Tibial nerve (tissue), 4 donors: Measurements from ENCODE around the gene STIM2. TPM values are rescaled to one million over a fixed set of nuclear protein-coding genes. Genes with fewer than 3 reads are reported as not detected.

Source experiments
- DNase-seq, 2 donors: peaks; one replicate each; pipeline ENCODE4 v3.0.0-alpha.2; 2019; ENCODE audit warnings: low spot score in 2 of 2
- H3K27ac ChIP-seq, 4 donors: fragments of 200-600 bp; sonication (generic) in 3 of 4; one replicate each; pipeline ENCODE4 v1.5.1; 2017 to 2019; ENCODE audit warnings: mild to moderate bottlenecking in 1 of 4
- H3K27me3 ChIP-seq, 2 donors: fragments of 200-600 bp; sonication (generic) in 1 of 2; one replicate each; pipeline versions ENCODE4 v1.5.1 to v1.6.0; 2017 to 2019
- H3K36me3 ChIP-seq, 3 donors: fragments of 200-600 bp; sonication (generic); one replicate each; pipeline ENCODE4 v1.5.1; 2018 to 2019
- H3K4me1 ChIP-seq, 4 donors: fragments of 200-600 bp; sonication (generic) in 3 of 4; one replicate each; pipeline ENCODE4 v1.5.1; 2017 to 2019
- H3K4me3 ChIP-seq, 4 donors: fragments of 200-600 bp; sonication (generic) in 3 of 4; one replicate each; pipeline ENCODE4 v1.5.1; 2017 to 2019; ENCODE audit warnings: mild to moderate bottlenecking in 1 of 4, moderate library complexity in 1 of 4
- H3K9me3 ChIP-seq, 4 donors: fragments of 200-600 bp; sonication (generic) in 3 of 4; one replicate each; pipeline ENCODE4 v1.5.1; 2017 to 2019
- EP300 ChIP-seq, 2 donors: sonication (generic); formaldehyde crosslinking; IDR thresholded peaks; one replicate each; pipeline ENCODE4 v1.6.1; 2017; ENCODE audit warnings: antibody characterized with exemption in 2 of 2, mild to moderate bottlenecking in 1 of 2
- POLR2A ChIP-seq, 2 donors: fragments of 450-650 bp; IDR thresholded peaks; one replicate each; pipeline ENCODE4 v1.6.1; 2017; ENCODE audit warnings: antibody characterized with exemption in 2 of 2, mild to moderate bottlenecking in 2 of 2, moderate library complexity in 2 of 2
- WGBS, 2 donors: methylation state at CpG; one replicate each; pipeline ENCODE4 v1.1.5; 2018; 5-methylcytosine and 5-hydroxymethylcytosine counted together
- total RNA-seq, 4 donors: library from RNA; depleted of rRNA; stranded (reverse); fragments of >200 nt; gene quantifications; one replicate each; pipeline ENCODE4 v1.1.0, GENCODE V29; 2016
- TF ChIP-seq, protein P1 (sequence below), 5 experiments: fragments of 200-600 bp in 3 of 5; fragments of 450-650 bp in 2 of 5; sonication (generic) in 3 of 5; IDR thresholded peaks; one replicate each; pipeline ENCODE4 v1.5.1; 2016 to 2019; ENCODE audit warnings: antibody characterized with exemption in 5 of 5, mild to moderate bottlenecking in 3 of 5, moderate library complexity in 2 of 5

Gene STIM2
- total RNA-seq, 4 donors from 2014 or later = 20.1 to 26.2 (median 21.8) TPM

DNA sequence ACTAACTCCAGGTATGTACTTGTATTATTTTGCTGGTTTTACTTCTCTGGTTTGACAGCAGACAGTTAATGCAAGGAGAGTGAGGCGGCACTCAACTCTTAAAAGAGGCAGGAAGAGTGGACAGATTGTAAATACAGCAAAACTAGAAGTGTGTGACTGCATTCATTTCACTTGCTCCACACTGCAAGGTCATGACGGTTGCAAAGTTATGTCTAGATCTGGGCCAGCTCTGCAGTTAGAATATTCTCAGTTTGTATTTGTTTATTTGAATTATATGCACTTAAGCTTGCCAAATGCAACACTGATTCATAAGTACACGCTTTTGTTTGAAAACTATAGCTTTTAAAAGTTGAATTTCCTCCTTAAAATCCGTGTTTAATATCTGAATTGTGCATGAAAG is 148.9 kb downstream of the STIM2 start:
- Histone ChIP-seq H3K27me3 (no peaks in the 10 kb centered on the region), H3K4me3 (no peak overlapping the region), H3K9me3 (no peaks in the 10 kb centered on the region), H3K4me1 (peaks cover 0 to 49% (median 0%) of the 10 kb centered on the region in 4 donors), H3K27ac (no peak overlapping the region), H3K36me3 (no peaks in the 10 kb centered on the region)
- no peak for DNase-seq
- WGBS, 2 donors = 34% methylated on average over 4 of the region's 4 CpGs
- TF ChIP-seq EP300 (IDR thresholded peaks at IDR 0.05) (no peak), POLR2A (IDR thresholded peaks at IDR 0.05) (no peak)
- TF ChIP-seq, protein P1, sequence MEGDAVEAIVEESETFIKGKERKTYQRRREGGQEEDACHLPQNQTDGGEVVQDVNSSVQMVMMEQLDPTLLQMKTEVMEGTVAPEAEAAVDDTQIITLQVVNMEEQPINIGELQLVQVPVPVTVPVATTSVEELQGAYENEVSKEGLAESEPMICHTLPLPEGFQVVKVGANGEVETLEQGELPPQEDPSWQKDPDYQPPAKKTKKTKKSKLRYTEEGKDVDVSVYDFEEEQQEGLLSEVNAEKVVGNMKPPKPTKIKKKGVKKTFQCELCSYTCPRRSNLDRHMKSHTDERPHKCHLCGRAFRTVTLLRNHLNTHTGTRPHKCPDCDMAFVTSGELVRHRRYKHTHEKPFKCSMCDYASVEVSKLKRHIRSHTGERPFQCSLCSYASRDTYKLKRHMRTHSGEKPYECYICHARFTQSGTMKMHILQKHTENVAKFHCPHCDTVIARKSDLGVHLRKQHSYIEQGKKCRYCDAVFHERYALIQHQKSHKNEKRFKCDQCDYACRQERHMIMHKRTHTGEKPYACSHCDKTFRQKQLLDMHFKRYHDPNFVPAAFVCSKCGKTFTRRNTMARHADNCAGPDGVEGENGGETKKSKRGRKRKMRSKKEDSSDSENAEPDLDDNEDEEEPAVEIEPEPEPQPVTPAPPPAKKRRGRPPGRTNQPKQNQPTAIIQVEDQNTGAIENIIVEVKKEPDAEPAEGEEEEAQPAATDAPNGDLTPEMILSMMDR (IDR thresholded peaks at IDR 0.05) = no peak

DNA sequence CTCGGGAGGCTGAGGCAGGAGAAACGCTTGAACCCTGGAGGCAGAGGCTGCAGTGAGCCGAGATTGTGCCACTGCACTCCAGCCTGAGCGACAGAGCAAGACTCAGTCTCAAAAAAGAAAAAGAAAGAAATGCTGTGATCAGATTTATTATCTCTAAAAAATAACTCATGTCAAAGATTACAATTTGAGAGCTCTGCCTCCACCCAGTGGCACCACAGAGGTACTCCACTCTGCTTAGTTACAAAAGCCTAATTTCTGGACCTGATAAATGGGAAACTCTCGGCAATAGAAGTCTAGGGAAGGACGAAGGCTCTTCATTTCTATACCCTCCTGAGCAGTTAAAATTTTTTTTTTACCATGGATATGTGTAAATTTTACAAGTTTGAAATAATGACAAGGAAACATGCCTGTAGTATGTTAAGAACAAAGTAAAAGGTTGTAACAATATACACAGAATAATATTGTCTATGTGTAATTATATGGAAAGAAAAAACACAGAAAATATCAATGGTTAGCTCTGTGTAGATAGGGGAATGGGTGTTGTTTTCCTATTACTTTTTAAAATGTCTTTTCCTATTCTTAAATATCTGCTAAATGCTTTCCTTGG is 149.8 kb downstream of the STIM2 start:
- H3K27me3 ChIP-seq = no peaks in the 10 kb centered on the region
- TF ChIP-seq POLR2A (IDR thresholded peaks at IDR 0.05) = no peak
- TF ChIP-seq, protein P1 (IDR thresholded peaks at IDR 0.05) = peak; percentile 82 to 91 (median 86)
- TF ChIP-seq EP300 (IDR thresholded peaks at IDR 0.05) = no peak

DNA sequence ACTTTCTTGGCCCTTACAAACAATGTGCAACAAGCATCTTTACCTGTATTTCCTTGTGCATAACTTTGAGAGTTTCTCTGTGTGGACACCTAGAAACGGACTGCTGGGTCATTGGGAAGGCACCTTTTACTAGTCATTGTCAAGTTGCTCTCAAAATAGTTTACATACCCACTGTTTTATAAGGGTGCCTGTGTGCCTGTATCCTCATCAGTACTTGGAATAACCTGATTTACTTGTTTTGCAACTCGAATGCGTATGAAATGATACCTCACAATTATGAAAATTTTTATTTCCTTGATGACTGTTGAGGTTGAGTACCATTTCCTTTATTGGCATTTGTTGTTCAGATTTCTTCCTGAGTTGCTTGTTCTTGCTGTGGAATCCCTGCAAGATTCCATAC is 150.8 kb downstream of the STIM2 start:
- Histone ChIP-seq H3K4me3 (no peak overlapping the region), H3K36me3 (no peaks in the 10 kb centered on the region), H3K9me3 (peaks cover 0 to 7% (median 1%) of the 10 kb centered on the region in 4 donors), H3K27ac (no peak overlapping the region), H3K27me3 (no peaks in the 10 kb centered on the region), H3K4me1 (peaks cover 0 to 31% (median 0%) of the 10 kb centered on the region in 4 donors)
- no peak for TF ChIP-seq EP300 (IDR thresholded peaks at IDR 0.05)
- TF ChIP-seq, protein P1 (IDR thresholded peaks at IDR 0.05) = no peak
- WGBS, 2 donors = 86 to 91% methylated on average over 3 of the region's 3 CpGs
- DNase-seq = no peak

More for the DNA sequence above, 149.8 kb downstream of the STIM2 start:
- DNase-seq = peak; percentile 35 to 52
- Histone ChIP-seq H3K36me3 (no peaks in the 10 kb centered on the region), H3K4me1 (peaks cover 0 to 40% (median 0%) of the 10 kb centered on the region in 4 donors), H3K27ac (no peak overlapping the region), H3K9me3 (no peaks in the 10 kb centered on the region), H3K4me3 (no peak overlapping the region)
- WGBS, 2 donors = 26 to 32% methylated on average over 6 of the region's 6 CpGs

DNA sequence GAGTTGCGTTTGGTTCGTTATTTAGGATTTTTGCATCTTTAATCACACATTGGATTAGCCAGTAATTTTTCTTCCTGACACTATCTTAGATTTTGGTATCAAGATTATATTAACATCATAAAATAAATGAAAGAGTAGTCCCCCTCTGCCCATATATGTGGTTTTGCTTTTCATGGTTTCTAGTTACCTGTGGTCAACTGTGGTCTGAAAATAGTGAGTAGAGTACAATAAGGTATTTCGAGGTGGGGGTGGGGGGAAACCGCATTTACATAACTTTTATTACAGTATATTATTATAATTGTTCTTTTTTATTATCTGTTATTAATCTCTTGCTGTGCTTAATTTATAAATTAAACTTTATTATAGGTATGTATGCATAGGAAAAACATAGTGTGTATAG is 152.4 kb downstream of the STIM2 start:
- H3K4me3 ChIP-seq = no peak overlapping the region
- no peak overlapping the region for H3K27ac ChIP-seq
- peaks cover 0 to 7% (median 1%) of the 10 kb centered on the region in 4 donors for H3K9me3 ChIP-seq
- no peak for DNase-seq
- TF ChIP-seq EP300 (IDR thresholded peaks at IDR 0.05) = no peak
- no peak for TF ChIP-seq POLR2A (IDR thresholded peaks at IDR 0.05)
- TF ChIP-seq, protein P1 (IDR thresholded peaks at IDR 0.05) = no peak
- peaks cover 0 to 11% (median 0%) of the 10 kb centered on the region in 3 donors for H3K36me3 ChIP-seq
- WGBS, 2 donors = 93 to 98% methylated on average over 4 of the region's 4 CpGs
- H3K4me1 ChIP-seq = peaks cover 0 to 14% (median 0%) of the 10 kb centered on the region in 4 donors
- no peaks in the 10 kb centered on the region for H3K27me3 ChIP-seq

DNA sequence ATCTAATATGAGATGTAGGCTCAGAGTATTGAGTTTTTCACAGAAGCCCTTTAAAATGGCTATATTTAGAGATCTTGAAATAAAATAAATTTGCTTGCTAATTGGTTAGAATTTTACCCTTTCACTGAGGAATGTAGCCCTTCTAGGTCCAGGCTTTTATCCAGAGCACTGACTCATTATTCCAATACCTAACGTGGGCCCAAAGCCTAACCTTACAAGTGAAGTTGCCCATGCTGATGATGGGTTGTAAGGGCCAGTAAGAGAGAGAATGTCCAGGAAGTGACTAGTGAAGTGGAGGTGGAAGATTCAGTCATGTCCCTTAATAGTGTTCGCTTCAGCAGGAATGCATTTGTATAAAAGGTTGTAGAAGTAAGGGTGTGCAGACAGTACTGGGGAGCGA is 155.9 kb downstream of the STIM2 start:
- H3K9me3 ChIP-seq = peaks cover 0 to 7% (median 1%) of the 10 kb centered on the region in 4 donors
- H3K27ac ChIP-seq = no peak overlapping the region
- DNase-seq = no peak
- WGBS, 2 donors = 95 to 96% methylated on average over 3 of the region's 3 CpGs
- no peaks in the 10 kb centered on the region for H3K4me1 ChIP-seq
- H3K27me3 ChIP-seq = no peaks in the 10 kb centered on the region
- H3K4me3 ChIP-seq = no peak overlapping the region
- TF ChIP-seq, protein P1 (IDR thresholded peaks at IDR 0.05) = no peak
- TF ChIP-seq POLR2A (IDR thresholded peaks at IDR 0.05) (no peak), EP300 (IDR thresholded peaks at IDR 0.05) (no peak)
- peaks cover 0 to 40% (median 0%) of the 10 kb centered on the region in 3 donors for H3K36me3 ChIP-seq
